ENCODE results near the gene DDA1.

Gene DDA1

DNA sequence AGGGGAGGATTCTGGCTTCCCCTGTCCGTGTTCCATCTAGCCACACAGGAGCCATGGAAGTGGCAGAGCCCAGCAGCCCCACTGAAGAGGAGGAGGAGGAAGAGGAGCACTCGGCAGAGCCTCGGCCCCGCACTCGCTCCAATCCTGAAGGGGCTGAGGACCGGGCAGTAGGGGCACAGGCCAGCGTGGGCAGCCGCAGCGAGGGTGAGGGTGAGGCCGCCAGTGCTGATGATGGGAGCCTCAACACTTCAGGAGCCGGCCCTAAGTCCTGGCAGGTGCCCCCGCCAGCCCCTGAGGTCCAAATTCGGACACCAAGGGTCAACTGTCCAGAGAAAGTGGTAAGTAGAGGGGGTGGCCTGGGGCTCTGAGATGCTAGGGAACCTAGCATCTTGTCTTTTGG lies 40.6 kb upstream of the DDA1 start:
- TF ChIP-seq, protein P1, sequence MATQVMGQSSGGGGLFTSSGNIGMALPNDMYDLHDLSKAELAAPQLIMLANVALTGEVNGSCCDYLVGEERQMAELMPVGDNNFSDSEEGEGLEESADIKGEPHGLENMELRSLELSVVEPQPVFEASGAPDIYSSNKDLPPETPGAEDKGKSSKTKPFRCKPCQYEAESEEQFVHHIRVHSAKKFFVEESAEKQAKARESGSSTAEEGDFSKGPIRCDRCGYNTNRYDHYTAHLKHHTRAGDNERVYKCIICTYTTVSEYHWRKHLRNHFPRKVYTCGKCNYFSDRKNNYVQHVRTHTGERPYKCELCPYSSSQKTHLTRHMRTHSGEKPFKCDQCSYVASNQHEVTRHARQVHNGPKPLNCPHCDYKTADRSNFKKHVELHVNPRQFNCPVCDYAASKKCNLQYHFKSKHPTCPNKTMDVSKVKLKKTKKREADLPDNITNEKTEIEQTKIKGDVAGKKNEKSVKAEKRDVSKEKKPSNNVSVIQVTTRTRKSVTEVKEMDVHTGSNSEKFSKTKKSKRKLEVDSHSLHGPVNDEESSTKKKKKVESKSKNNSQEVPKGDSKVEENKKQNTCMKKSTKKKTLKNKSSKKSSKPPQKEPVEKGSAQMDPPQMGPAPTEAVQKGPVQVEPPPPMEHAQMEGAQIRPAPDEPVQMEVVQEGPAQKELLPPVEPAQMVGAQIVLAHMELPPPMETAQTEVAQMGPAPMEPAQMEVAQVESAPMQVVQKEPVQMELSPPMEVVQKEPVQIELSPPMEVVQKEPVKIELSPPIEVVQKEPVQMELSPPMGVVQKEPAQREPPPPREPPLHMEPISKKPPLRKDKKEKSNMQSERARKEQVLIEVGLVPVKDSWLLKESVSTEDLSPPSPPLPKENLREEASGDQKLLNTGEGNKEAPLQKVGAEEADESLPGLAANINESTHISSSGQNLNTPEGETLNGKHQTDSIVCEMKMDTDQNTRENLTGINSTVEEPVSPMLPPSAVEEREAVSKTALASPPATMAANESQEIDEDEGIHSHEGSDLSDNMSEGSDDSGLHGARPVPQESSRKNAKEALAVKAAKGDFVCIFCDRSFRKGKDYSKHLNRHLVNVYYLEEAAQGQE (IDR thresholded peaks at IDR 0.05; ENCODE audit: insufficient read depth in 1 of 2, low read depth in 2 of 2, low read length in 2 of 2): no peak
- TF ChIP-seq FOXP2 (optimal IDR thresholded peaks at IDR 0.05; ENCODE audit: borderline replicate concordance, extremely low read depth, extremely low read length, insufficient read depth) (no peak), TAF1 (IDR thresholded peaks at IDR 0.05; ENCODE audit: borderline replicate concordance, insufficient read depth, low read length) (no peak), POLR2AphosphoS5 (IDR thresholded peaks at IDR 0.05; ENCODE audit: low read depth, low read length) (no peak), SIN3A (IDR thresholded peaks at IDR 0.05; ENCODE audit: borderline replicate concordance, insufficient read depth, low read length) (no peak)

DNA sequence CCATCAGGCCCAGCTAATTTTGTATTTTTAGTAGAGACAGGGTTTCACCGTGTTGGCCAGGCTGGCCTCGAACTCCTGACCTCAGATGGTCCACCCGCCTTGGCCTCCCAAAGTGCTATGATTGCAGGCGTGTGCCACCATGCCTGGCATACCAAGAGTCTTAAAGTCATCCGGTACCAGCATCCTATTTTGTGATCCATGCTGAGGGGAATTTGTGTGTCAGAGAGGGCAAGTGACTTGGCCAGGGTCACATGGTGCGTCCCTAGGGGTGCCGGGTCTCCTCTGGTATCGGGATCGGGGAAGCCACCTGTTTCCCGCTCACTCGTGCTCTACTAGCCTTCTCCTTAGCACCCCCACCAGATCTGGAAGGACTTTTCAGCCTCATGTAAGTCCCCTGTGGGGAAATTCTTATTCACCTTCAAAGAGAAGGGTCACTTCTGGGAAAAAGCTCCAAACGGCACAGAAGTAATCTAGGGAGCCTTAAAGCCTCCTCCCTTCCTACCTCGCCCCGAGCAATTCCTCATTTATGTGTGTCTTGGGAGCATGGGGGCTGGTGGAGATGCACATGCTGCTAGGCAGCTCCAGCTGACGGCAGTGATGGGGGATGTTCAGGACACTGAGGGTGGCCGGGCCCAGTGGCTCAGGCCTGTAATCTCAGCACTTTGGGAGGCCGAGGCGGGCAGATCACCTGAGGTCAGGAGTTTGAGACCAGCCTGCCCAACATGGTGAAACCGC lies 33.8 kb upstream of the DDA1 start:
- TF ChIP-seq POLR2AphosphoS5 (IDR thresholded peaks at IDR 0.05; ENCODE audit: low read depth, low read length): no peak
- no peak for TF ChIP-seq SIN3A (IDR thresholded peaks at IDR 0.05; ENCODE audit: borderline replicate concordance, insufficient read depth, low read length)
- TF ChIP-seq, protein P1 (IDR thresholded peaks at IDR 0.05; ENCODE audit: insufficient read depth in 1 of 2, low read depth in 2 of 2, low read length in 2 of 2): no peak

- TF ChIP-seq, protein P1 (IDR thresholded peaks at IDR 0.05; ENCODE audit: insufficient read depth in 1 of 2, low read depth in 2 of 2, low read length in 2 of 2): no peak
- TF ChIP-seq SIN3A (IDR thresholded peaks at IDR 0.05; ENCODE audit: borderline replicate concordance, insufficient read depth, low read length): no peak
- no peak for TF ChIP-seq FOXP2 (optimal IDR thresholded peaks at IDR 0.05; ENCODE audit: borderline replicate concordance, extremely low read depth, extremely low read length, insufficient read depth)
- TF ChIP-seq TAF1 (IDR thresholded peaks at IDR 0.05; ENCODE audit: borderline replicate concordance, insufficient read depth, low read length): no peak
- TF ChIP-seq POLR2AphosphoS5 (IDR thresholded peaks at IDR 0.05; ENCODE audit: low read depth, low read length): no peak
Measured at GRCh38 chr19:17279436-17279835, 29.9 kb upstream of the DDA1 start.

DNA sequence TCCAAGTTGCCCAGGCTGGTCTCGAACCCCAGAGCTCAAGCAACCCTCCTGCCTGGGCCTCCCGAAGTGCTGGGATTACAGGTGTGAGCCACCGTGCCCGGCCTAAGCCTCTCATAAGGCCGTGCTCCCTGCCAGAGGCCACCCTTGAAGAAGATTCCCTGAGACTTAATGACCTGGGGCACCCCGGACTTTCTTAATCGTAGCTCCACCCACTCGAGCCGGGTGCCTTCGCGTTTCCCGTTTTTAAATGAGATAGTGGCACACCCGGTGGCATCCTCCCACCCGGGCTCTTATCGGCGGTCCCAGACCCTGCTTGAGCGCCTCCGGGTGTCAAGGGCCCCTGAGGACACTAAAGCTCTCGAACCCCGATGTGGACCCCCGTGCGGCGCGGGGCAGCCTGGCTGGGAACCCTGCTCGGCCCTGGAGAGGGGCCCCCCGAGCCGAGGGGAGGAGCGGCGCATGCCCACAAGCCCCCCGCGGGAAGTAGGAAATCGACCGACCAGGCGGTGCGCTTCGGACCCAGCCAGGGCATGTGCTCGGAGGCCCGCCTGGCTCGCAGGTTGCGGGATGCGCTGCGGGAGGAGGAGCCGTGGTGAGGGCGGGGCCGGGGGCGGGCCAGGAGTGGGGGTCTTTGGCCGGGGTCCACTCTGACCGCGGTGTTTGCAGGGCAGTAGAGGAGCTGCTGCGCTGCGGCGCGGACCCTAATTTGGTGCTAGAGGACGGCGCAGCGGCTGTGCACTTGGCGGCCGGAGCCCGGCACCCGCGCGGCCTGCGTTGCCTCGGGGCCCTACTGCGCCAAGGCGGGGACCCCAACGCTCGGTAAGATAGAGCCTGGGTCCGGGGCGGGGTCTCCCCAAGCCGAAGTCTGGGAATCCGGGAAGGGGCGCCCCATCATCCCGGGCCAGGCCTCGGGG lies 27.7 kb upstream of the DDA1 start, which contains the start of gene ANKLE1:
Gene ANKLE1, plus strand, starts transcription at position 511 of the 914 bp plus-strand sequence. Its CDS starts 20 bp downstream, at position 531.
- TF ChIP-seq POLR2AphosphoS5 (IDR thresholded peaks at IDR 0.05; ENCODE audit: low read depth, low read length) (no peak), SIN3A (IDR thresholded peaks at IDR 0.05; ENCODE audit: borderline replicate concordance, insufficient read depth, low read length) (no peak), FOXP2 (optimal IDR thresholded peaks at IDR 0.05; ENCODE audit: borderline replicate concordance, extremely low read depth, extremely low read length, insufficient read depth) (no peak), TAF1 (IDR thresholded peaks at IDR 0.05; ENCODE audit: borderline replicate concordance, insufficient read depth, low read length) (no peak)
- TF ChIP-seq, protein P1 (IDR thresholded peaks at IDR 0.05; ENCODE audit: insufficient read depth in 1 of 2, low read depth in 2 of 2, low read length in 2 of 2): no peak

Measured in PFSK-1 (cell line).